ENCODE measurements around the gene AKAP7.
"Not testable (repeated sequence)": the region's sequence is repeated elsewhere in the genome, so short reads cannot be mapped to it uniquely, and the experiment has no call there.

The AKAP7 gene

DNA sequence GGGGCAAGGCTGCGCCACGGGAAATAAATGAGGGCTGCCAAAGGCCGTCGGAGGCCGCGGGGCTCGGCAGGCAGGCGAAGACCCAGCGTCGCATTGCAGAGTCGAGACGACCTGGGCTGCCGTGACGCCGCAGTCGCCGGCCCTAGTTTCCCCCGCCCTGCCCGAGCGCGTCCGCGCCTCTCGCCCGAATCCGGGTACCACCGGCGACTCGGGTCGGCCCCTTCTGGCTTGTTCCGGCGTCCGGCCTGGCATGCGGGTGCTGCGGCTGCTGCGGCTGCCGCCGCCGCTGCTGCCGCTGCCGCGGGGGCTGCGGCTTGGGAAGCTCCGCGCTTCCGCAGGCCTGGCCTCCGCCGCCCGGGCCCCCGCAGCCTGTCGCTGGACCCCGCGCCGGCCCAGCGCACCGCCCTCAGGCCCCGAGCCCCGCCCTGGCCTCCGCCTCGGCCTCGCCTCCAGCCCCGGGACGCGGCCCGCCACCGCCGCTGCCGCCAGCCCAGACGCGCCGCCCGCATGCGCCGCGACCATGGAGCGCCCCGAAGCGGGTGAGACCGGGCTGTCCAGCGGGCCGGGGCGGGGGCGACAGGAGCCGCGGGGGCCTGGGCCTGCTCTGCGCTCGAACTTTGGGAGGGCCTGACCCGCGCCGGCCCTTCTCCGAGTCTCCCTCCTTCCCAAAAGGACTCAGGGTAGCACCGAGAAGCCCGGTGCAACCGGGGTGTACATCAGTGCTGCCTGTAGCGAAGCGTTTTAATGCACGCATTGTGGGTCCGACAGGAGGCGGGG lies at the start of gene AKAP7:
Gene AKAP7, plus strand, starts transcription at position 224 of the 777 bp plus-strand sequence. Its CDS starts 297 bp downstream, at position 521.
- DNase-seq (ENCODE audit: insufficient read length, low spot score) (peak; percentile 74), FAIRE-seq (peak; percentile 91)

DNA sequence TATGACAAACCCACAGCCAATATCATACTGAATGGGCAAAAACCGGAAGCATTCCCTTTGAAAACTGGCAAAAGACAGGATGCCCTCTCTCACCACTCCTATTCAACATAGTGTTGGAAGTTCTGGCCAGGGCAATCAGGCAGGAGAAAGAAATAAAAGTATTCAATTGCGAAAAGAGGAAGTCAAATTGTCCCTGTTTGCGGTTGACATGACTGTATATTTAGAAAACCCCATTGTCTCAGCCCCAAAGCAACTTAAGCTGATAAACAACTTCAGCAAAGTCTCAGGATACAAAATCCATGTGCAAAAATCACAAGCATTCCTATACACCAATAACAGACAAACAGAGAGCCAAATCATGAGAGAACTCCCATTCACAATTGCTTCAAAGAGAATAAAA lies 44.9 kb upstream of the AKAP7 start:
- not testable (repeated sequence) for FAIRE-seq; DNase-seq (ENCODE audit: insufficient read length, low spot score)

DNA sequence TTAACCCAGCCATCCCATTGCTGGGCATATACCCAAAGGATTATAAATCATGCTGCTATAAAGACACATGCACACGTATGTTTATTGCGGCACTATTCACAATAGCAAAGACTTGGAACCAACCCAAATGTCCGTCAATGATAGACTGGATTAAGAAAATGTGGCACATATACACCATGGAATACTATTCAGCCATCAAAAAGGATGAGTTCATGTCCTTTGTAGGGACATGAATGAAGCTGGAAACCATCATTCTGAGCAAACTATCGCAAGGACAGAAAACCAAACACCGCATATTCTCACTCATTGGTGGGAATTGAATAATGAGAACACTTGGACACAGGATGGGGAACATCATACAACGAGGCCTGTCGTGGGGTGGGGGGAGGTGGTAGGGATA lies 43.3 kb upstream of the AKAP7 start:
- not testable (repeated sequence) for FAIRE-seq; DNase-seq (ENCODE audit: insufficient read length, low spot score)

DNA sequence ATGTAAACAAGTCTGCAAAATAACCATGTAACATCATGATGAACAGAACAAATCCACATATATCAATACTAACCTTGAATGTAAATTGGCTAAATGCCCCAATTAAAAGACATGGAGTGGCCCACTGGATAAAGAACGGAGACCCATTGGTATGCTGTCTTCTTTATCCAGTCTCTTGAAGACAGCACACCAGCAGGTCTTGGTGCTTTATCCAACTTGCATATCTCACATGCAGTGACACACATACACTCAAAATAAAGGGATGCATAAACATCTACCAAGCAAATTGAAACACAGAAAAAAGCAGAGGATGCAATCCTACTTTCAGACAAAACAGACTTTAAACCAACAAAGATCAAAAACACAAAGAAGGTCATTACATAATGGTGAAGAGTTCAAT lies 41.9 kb upstream of the AKAP7 start:
- FAIRE-seq (no peak), DNase-seq (ENCODE audit: insufficient read length, low spot score) (no peak)

DNA sequence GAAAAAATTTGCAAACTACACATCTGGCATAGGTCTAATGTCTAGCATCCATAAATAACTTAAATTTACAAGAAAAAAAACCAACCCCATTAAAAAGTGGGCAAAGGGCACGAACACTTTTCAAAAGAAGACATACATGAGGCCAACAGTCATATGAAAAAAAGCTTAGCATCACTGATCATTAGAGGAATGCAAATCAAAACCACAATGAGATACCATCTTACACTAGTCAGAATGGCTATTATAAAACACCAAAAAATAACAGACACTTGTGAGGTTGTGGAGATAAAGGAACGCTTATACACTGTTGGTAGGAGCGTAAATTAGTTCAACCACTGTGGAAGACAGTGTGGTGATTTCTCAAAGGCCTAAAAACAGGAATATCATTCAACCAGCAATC lies 38.5 kb upstream of the AKAP7 start:
- FAIRE-seq (no peak), DNase-seq (ENCODE audit: insufficient read length, low spot score) (no peak)

DNA sequence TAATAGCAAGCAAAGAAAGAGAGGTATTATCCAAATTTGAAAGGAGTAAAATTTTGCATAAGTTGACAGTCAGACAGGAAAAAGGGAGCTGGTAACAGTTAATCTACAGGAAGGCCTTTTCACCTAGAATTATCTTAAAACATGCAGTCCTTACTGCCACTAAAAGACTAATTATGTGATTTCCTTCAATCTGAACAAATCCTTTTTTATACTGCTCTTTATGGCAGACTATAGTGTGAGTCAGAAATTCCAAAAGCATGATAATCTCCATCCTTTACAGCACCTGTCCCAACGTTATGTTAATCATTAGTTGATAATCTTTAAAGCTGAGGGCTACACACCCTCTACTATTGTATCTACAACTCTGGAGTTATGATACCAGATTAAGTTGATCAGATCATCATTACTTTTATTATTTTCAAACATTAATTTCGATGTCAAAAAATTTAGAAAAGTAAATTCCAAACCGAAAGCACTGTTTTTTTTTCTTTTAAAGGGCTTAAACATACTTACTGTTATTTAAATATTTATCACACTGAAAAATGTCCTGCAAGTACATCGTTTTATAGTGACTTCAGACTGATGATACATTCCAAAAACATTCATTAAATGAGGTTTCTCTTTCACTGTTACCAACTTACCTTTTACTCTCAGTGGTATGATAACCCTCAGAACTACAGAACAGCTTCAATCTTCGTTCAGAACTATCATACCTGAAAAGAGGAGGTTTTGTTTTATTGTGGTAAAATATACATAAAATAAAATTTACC lies 33.2 kb upstream of the AKAP7 start:
- peak; percentile 64 for FAIRE-seq
- DNase-seq (ENCODE audit: insufficient read length, low spot score): no peak

DNA sequence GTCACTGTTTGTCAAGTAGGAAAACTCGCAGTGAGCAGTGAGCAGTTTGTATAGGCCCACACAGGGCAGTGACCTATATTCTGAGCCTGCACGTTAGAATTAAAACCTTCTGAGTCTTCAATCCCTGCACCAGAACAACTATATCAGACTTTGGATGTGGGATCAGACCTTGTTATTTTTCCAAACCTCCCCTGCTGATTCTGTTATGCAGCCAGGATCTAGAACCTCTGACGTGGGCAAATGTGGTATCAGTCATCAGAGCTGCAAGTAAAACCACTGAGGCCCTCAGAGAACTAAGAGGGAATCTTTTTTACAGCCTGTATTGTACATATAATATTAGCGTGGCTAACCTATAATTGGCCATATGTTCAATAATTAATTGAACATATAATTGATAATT lies 32.0 kb upstream of the AKAP7 start:
- FAIRE-seq (no peak), DNase-seq (ENCODE audit: insufficient read length, low spot score) (no peak)

DNA sequence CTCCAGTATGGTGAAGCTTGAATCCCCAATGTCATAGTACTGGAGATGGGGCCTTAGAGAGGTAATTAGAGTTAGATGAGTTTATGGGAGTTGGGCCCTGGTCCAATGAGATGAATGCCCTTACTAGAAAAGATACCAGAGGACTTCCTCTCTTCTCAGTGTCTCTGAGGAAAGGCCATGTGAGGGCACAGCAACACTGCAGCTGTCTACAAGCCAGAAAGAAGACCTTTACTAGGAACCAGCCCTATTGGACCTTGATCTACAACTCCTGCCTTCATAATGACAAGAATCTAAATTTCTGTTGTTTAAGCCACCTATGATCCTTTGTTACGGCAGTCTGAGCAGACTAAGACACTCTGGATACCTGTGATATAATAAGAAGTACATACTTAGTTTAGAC lies 31.4 kb upstream of the AKAP7 start:
- no peak for DNase-seq (ENCODE audit: insufficient read length, low spot score)
- no peak for FAIRE-seq

DNA sequence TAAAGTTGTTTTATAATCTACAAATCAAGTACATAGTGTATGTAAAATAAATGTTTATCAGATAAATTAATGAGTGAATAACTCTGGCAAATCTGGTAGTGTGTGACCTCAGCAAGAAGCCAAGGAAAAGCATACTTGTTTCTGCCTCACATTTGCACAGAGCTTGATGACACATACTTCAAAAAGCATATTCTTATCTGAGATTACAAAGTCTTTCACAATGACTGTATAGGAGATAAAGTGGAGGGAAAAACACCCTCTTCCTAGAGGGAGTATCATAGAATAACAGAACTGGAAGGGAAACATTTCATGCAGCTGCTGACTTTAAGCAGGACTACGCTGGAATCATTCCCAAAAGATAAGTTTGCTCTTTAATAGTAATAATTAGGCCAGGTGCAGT lies 28.1 kb upstream of the AKAP7 start:
- FAIRE-seq: no peak
- DNase-seq (ENCODE audit: insufficient read length, low spot score): peak; percentile 35

DNA sequence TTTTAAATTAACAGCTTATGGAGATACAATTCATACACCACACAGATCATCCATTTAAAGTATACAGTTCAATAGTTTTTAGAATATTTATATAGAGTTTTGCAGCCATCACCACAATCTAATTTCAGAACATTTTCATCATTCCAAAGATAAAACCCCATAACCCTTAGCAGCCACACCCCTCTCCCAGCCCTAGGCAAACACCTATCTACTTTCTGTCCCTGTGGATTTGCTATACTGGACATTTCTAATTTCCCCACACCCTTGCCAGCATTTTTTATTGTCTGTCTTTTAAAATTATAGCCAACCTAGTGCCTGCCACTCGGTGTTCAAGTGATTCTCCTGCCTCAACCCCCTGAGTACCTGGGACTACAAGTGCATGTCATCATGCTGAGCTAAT lies 23.0 kb upstream of the AKAP7 start:
- FAIRE-seq: no peak
- no peak for DNase-seq (ENCODE audit: insufficient read length, low spot score)

DNA sequence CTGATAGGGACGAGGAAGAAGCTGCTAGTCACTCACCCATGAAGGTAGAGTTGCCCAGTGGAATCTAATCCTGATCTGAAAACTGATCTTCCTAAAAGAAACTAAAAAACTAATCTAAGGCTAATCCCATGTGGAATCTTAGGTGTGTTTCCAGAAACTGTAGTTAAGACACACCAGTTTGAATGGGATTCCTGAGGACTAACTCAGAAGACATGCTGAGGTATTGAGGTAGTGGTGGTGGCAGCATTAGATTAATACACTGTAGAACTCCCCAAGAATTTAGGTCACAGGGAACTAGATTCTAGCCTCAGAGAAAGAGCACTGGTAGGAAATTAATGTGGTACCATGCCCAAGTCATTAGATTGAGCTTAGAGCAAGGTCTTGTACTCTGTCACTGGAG lies 19.6 kb upstream of the AKAP7 start:
- DNase-seq (ENCODE audit: insufficient read length, low spot score) (no peak), FAIRE-seq (no peak)

DNA sequence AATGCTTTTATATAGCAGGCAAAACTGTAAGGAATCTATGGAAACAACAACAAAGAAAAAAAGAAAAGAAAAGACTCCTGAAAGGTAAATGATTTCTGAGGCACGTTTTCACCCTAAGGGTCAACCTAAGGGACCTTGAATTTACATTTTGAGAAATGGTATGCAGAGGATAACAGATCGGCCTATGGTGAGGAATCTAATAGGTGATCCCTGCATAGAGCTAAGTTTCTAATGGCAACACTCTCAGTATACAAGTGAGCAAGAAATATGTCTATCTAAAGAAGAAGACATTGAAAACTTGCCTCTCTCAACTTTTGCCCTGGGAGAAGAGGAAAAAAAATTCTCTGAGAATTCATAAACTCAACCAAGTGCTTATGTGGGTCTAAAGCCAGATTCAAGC lies 18.9 kb upstream of the AKAP7 start:
- DNase-seq (ENCODE audit: insufficient read length, low spot score): no peak
- FAIRE-seq: no peak

DNA sequence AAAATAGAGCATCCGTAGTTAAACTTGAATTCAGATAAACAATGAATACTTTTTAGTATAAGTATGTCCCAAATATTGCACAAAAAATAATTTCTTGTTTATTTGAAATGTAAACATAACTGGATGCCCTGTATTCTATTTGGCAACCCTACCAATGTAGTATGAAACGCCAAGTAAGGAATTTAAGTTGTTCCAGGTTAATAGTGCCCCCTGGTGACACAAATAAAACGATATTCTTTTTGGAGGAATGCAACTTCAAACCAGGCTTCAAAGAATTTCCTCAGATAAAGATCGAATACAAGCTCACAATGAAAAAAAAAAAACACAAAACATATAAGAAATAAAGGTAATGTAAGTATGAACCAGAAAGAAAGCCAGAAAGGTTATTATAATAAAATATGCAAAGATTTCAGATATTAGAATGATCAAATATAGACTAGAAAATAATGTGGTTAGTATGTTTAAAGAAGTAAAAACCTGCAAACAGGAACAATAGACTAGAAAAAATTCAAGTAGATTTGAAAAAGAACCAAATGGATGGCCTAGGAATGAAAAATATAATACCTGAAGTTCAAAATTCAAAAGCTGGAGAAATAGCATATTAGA lies 18.4 kb upstream of the AKAP7 start:
- FAIRE-seq: no peak

DNA sequence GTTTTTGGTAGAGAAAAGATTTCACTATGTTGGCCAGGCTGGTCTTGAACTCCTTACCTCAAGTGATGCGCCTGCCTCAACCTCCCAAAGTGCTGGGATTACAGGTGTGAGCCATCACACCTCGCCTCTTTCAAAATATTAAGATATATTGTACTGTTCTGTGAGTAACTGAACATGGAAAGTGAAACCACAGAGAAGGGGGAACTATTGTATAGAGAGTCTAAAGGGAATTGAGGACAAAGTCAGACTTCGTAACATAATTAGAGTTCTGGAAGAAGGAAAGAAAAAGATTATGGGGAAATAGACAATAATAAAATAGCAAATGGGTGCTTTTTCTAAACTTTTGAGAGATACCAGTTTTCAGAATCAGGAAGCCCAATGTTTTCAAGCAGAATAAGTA lies 17.4 kb upstream of the AKAP7 start:
- DNase-seq (ENCODE audit: insufficient read length, low spot score) (no peak), FAIRE-seq (no peak)

More for the DNA sequence above, 18.4 kb upstream of the AKAP7 start:
- DNase-seq (ENCODE audit: insufficient read length, low spot score): peak; percentile 47

DNA sequence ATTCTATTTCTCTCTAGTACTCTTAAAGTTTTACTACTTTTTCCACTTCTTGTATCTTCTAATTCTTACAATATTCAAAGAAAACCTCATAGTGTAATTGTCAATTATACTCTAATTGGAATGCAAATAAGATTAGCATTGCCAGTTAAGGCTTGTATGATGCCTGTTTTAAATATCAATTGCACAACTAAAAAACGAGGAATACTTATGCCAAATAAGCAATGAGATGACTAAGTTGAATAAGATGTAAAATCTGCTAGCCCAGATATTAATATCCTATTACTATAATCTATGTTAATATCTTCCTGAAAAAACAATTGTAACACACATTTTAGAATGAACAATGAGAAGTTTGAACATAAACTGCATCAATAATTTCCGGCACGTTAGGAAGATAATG lies 13.3 kb upstream of the AKAP7 start:
- DNase-seq (ENCODE audit: insufficient read length, low spot score) (no peak), FAIRE-seq (no peak)

DNA sequence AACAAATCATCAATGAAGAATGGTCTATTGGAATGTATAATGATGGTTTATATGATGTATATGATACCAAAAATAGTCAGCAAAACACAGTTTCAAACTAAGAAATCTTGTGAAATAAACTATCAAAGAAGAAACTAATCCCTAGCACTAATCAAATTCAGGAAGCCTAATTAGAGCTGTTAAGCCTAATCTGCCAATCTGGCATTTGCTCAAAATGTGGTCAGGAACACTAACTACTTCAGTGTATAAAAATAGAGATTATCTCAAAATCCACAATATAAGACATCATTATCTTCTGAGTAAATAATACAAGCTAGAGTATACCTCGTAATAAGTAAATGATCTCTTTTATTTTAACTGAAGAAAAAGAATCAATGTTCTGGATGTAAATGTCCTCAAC lies 12.8 kb upstream of the AKAP7 start:
- DNase-seq (ENCODE audit: insufficient read length, low spot score) (no peak), FAIRE-seq (no peak)

DNA sequence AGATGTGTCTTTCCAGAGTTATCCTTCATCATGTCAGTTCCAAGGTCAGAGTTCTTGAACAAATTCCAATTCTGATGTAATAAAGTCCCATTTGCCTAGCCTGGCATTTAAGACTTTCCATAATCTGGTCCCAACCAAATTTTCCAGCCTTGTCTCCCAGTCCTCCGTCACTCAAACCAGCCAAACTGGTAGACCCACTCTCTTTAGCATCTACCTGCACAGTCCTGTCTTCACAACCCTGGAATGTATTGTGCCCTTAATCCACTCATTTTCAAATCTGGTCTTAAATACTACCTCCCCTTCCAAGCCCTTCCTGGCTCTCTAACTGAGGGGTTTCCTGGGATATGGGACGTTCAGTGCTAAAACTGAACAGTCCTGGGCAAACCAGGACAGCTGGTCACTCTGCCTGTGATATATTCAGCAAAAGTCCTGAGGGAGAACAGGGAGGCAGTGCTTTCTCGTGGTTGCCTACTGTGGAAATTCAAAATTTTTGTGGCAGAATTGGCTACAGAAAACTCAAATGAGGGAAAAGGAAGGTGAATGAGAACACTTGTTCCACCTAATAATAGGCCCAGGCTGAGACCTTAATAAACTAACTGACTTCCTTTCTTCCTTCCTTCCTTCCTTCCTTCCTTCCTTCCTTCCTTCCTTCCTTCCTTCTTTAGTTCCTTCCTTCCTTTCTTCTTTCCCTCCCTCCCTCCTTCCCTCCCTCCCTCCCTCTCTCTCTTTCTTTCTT lies 10.8 kb upstream of the AKAP7 start:
- FAIRE-seq: no peak
- no peak for DNase-seq (ENCODE audit: insufficient read length, low spot score)

DNA sequence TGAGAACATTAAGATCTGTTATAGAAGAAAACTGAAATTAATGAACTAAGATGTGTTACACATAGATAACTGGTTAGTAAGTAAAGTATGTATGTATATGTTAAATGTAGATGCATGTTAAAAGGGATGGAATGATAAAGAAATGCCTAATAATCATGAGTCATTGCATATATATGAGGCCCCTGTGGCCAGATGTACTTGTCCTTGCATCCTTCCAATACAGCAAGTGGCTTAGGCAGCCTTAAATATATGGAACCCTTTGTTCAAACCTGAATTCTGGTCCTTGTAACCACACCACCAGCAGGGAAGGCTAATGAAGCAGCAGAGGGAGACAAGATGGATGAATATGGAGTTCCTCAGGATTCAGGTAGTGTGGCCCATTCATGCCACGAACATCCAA lies 9.8 kb upstream of the AKAP7 start:
- DNase-seq (ENCODE audit: insufficient read length, low spot score): no peak
- FAIRE-seq: no peak

DNA sequence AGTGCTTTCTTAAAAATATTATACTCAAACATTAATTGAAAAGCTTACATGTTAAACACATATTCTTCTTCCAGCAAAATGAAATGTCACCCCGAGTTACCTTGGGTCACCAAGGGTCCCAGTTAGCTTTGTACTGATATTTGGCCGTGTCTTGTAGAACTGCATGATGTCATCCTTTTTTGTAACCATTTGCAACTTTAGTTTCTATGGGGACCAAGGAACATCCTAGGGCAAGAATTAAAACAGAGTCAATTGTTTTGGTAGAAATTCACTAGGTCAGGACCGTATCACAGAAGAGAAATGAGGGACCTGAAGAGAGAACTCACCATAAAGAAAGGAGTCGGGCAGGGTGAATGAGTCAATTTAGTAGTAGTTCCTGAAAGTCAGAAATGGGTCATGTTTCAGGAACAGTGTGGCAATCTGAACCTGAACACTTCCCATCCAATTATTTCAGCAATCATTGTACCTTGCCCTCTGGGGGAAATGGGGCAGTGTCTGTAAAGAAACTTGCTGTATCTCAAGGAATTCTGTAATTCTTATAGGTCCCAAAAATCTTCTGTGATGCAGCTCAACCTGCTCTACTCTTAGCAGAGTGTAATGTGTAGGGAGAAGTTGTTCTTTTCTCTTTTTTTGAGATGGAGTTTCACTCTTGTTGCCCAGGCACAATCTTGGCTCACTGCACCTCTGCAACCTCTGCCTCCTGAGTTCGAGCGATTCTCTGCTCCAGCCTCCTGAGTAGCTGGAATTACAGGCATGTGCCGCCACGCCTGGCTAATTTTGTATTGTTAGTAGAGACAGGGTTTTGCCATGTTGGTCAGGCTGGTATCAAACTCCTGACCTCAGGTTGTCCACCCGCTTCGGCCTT lies 5.3 kb upstream of the AKAP7 start:
- no peak for FAIRE-seq

DNA sequence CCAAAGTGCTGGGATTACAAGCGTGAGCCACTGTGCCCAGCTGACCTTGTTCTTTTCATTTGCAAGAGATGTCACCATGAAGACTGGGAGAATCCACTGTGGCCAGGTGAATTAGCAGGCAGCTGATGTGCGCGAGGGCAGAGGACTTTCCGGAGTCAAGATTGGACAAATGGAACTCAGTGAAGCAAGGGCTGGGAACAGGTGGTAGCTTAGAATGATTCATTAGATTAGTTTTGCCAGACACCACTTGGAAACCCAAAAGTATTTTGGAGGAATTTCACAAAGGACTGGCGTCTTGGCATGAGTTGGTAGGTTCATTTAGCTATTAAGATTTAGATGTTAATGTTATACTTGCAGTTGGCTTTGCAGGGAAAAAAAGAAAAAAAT lies 4.7 kb upstream of the AKAP7 start:
- DNase-seq (ENCODE audit: insufficient read length, low spot score) (no peak), FAIRE-seq (no peak)

More for the DNA sequence above, 5.3 kb upstream of the AKAP7 start:
- no peak for DNase-seq (ENCODE audit: insufficient read length, low spot score)

Data from HTR-8/SVneo (cell line).